IMR-90 (cell line): ENCODE data around the gene SYMPK.

ENCODE experiments used
- BHLHE40 ChIP-seq: fragments of 150-350 bp; IDR thresholded peaks from 2 replicates; pipeline ENCODE4 v1.6.1; 2016; ENCODE audit warnings: mild to moderate bottlenecking, low read depth, low read length
- CTCF ChIP-seq: conservative IDR thresholded peaks from 2 replicates; pipeline ENCODE4 v1.5.1; 2012; ENCODE audit warnings: mild to moderate bottlenecking, low read depth, low read length, improper control_type of control experiment
- ELK1 ChIP-seq: fragments of 150-350 bp; IDR thresholded peaks from 2 replicates; pipeline ENCODE4 v1.6.1; 2016; ENCODE audit warnings: low read depth, mild to moderate bottlenecking, low read length, moderate library complexity, borderline replicate concordance
- FOS ChIP-seq: fragments of 150-350 bp; IDR thresholded peaks from 2 replicates; pipeline ENCODE4 v1.6.1; 2016; ENCODE audit warnings: low read depth, low read length
- MAFK ChIP-seq: IDR thresholded peaks from 2 replicates; pipeline ENCODE4 v1.6.1; 2012; ENCODE audit warnings: low read depth, low read length, improper control_type of control experiment
- MAZ ChIP-seq: IDR thresholded peaks from 2 replicates; pipeline ENCODE4 v1.6.1; 2012; ENCODE audit warnings: low read depth, mild to moderate bottlenecking, low read length, improper control_type of control experiment, moderate library complexity, borderline replicate concordance
- MXI1 ChIP-seq: IDR thresholded peaks from 2 replicates; pipeline ENCODE4 v1.6.1; 2012; ENCODE audit warnings: low read depth, mild to moderate bottlenecking, low read length, moderate library complexity, borderline replicate concordance
- POLR2A ChIP-seq: IDR thresholded peaks from 2 replicates; pipeline ENCODE4 v1.6.1; 2012; ENCODE audit warnings: mild to moderate bottlenecking, low read depth, low read length
- RAD21 ChIP-seq: IDR thresholded peaks from 2 replicates; pipeline ENCODE4 v1.6.1; 2012; ENCODE audit warnings: low read length, improper control_type of control experiment
- RCOR1 ChIP-seq: IDR thresholded peaks from 2 replicates; pipeline ENCODE4 v1.6.1; 2012; ENCODE audit warnings: mild to moderate bottlenecking, low read length, improper control_type of control experiment; ENCODE audit not compliant: insufficient replicate concordance
- RFX5 ChIP-seq: IDR thresholded peaks from 2 replicates; pipeline ENCODE4 v1.8.0; 2012; ENCODE audit warnings: low read depth, mild to moderate bottlenecking, low read length, moderate library complexity
- SMC3 ChIP-seq: fragments of 150-350 bp; IDR thresholded peaks from 2 replicates; pipeline ENCODE4 v1.6.1; 2016; ENCODE audit warnings: low read depth, mild to moderate bottlenecking, antibody characterized with exemption, low read length, moderate library complexity
- USF2 ChIP-seq: fragments of 150-350 bp; IDR thresholded peaks from 2 replicates; pipeline ENCODE4 v1.6.1; 2017; ENCODE audit warnings: mild to moderate bottlenecking, antibody characterized with exemption, low read length, low read depth

GRCh38 chr19:45779231-45780145 is 83.5 kb downstream of the SYMPK start:
- TF ChIP-seq CTCF (no peak), RAD21 (no peak), USF2 (no peak), BHLHE40 (no peak), POLR2A (no peak), MAFK (no peak), RCOR1 (no peak), SMC3 (no peak), RFX5 (no peak), MXI1 (no peak), MAZ (no peak), ELK1 (no peak), FOS (no peak)
